CD4-positive, alpha-beta T cell (primary cell): Measurements from ENCODE around the gene ANKRD39. TPM values are rescaled to one million over a fixed set of nuclear protein-coding genes. Genes with fewer than 3 reads are reported as not detected.

Experiments used
- ATAC-seq: fragments of 200-7000 bp; cut with Tn5 transposase; one replicate; pipeline ENCODE4 v1.10.0; 2022; ENCODE audit warnings: mild to moderate bottlenecking; ENCODE audit not compliant: poor library complexity
- CTCF ChIA-PET: fragments of 350-600 bp; sonication (Branson Sonifier 250); formaldehyde crosslinking; loops from one replicate; lab custom pipeline; 2021; ENCODE audit warnings: antibody characterized with exemption, inconsistent platforms; lab: Charles Lee
- POLR2A ChIA-PET: fragments of 350-600 bp; sonication (Branson Sonifier 250); formaldehyde crosslinking; loops from one replicate; lab custom pipeline; 2021; ENCODE audit warnings: antibody characterized with exemption, inconsistent platforms; lab: Charles Lee
- DNase-seq, 14 experiments: peaks; one replicate each; pipeline ENCODE4 v3.0.0-alpha.2; 2013 to 2020; ENCODE audit warnings: mixed read lengths in 2 of 14
- H3K27ac ChIP-seq, 2 donors: one replicate each; pipeline versions ENCODE4 v1.5.1 to v1.7.0; 2013; ENCODE audit warnings: low read length in 2 of 2, low read depth in 1 of 2, mild to moderate bottlenecking in 1 of 2
- H3K27me3 ChIP-seq, 2 experiments: 1 replicate in 1 of 2; 2 replicates in 1 of 2; pipeline versions ENCODE4 v1.6.1 to v1.7.0; 2013; ENCODE audit warnings: low read length in 2 of 2, control low read depth in 1 of 2, mild to moderate bottlenecking in 1 of 2, moderate library complexity in 1 of 2; ENCODE audit not compliant: insufficient read depth in 2 of 2, control insufficient read depth in 1 of 2
- H3K36me3 ChIP-seq: one replicate; pipeline ENCODE4 v1.6.1; 2013; ENCODE audit warnings: low read length, control low read depth; ENCODE audit not compliant: insufficient read depth
- H3K4me1 ChIP-seq: one replicate; pipeline ENCODE4 v1.6.1; 2013; ENCODE audit warnings: low read length, control low read depth; ENCODE audit not compliant: insufficient read depth
- H3K4me3 ChIP-seq: one replicate; pipeline ENCODE4 v1.5.1; 2013; ENCODE audit warnings: mild to moderate bottlenecking, low read length, moderate library complexity
- H3K9me3 ChIP-seq, 2 experiments: 1 replicate in 1 of 2; 2 replicates in 1 of 2; pipeline versions ENCODE4 v1.6.1 to v1.7.0; 2013; ENCODE audit warnings: low read length in 2 of 2, mild to moderate bottlenecking in 2 of 2, control low read depth in 1 of 2, moderate library complexity in 1 of 2; ENCODE audit not compliant: control insufficient read depth in 1 of 2, insufficient read depth in 1 of 2
- H3K27ac Mint-ChIP-seq: one replicate; pipeline ENCODE4 v1.8.0; 2020; ENCODE audit warnings: mixed read lengths
- H3K27me3 Mint-ChIP-seq: one replicate; pipeline ENCODE4 v1.8.0; 2021; ENCODE audit warnings: mixed read lengths
- H3K36me3 Mint-ChIP-seq: one replicate; pipeline ENCODE4 v1.8.0; 2021; ENCODE audit warnings: low read depth, mixed read lengths
- H3K4me1 Mint-ChIP-seq: one replicate; pipeline ENCODE4 v1.8.0; 2021; ENCODE audit warnings: low read depth, mixed read lengths
- H3K4me3 Mint-ChIP-seq: one replicate; pipeline ENCODE4 v1.8.0; 2020; ENCODE audit warnings: mild to moderate bottlenecking, mixed read lengths
- H3K9me3 Mint-ChIP-seq: one replicate; pipeline ENCODE4 v1.8.0; 2020; ENCODE audit warnings: mixed read lengths
- CTCF ChIP-seq: fragments of 200-600 bp; IDR thresholded peaks from one replicate; pipeline ENCODE4 v1.8.0; 2022; ENCODE audit warnings: antibody characterized with exemption, mild to moderate bottlenecking
- intact Hi-C, 2 experiments: fragments of 100-400 bp; cut with DNase I in 1 of 2; cut with micrococcal nuclease in 1 of 2; formaldehyde crosslinking; loops; one replicate each; pipeline versions ENCODE4 v1.15.1 to v1.9.0; 2023 to 2025; cut with DNase I, micrococcal nuclease
- total RNA-seq, 174 experiments: library from RNA in 2 of 174; stranded (reverse) in 2 of 174; gene quantifications; one replicate each; pipeline ENCODE4 v1.2.3 and lab custom pipeline; 2021 to 2026

The ANKRD39 gene
- total RNA-seq, 2 experiments from 2014 or later: 17.2 to 18.3 TPM

DNA sequence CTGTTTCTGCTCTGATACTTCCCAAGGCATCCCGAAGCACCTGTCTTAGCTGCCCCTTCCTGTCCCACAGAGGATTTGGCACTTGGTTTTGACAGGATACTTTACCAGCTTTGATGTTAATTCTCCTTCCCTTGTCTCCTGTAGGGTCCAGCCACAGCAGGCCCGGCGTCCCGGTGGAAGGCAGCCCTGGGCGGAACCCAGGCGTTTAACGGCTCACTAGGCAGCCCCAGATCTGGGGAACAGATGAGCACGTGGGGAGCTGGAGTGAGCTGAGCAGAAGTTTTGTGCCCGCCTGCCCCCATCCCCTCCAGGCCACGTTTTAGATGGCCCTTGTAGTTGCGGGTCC lies 25.4 kb downstream of the ANKRD39 start:
- no peak overlapping the region for H3K27ac Mint-ChIP-seq
- no peak overlapping the region for H3K4me3 Mint-ChIP-seq

DNA sequence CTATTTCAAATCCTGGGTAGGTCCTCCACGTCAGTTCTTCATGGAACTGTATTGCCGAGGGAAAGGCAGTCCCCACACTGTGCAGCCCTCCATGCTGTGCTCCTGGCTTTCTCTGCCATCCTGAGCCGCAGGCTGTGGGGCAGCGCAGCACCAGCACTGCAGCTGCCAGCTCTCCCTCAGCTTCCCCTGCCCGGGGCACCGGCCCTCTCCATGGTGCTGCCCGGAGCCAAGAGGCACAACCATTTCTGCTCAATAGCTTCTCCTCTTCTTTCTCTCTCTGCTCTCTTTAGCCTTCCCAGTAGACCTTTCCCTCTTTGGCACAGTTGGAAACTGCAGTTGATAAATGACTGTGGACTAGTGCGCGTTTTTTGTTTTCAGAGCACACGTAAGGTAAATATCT lies 26.1 kb downstream of the ANKRD39 start:
- no peaks in the 10 kb centered on the region for H3K9me3 ChIP-seq
- H3K4me1 ChIP-seq: no peaks in the 10 kb centered on the region
- CTCF ChIA-PET: no interaction called here
- TF ChIP-seq CTCF: no peak
- H3K36me3 ChIP-seq: peaks cover 73% of the 10 kb centered on the region
- Mint-ChIP-seq H3K27ac (no peak overlapping the region), H3K36me3 (peaks cover 81% of the 10 kb centered on the region), H3K4me3 (no peak overlapping the region), H3K9me3 (no peaks in the 10 kb centered on the region), H3K27me3 (no peaks in the 10 kb centered on the region), H3K4me1 (no peaks in the 10 kb centered on the region)
- no peak overlapping the region for H3K27ac ChIP-seq
- POLR2A ChIA-PET: no interaction called here
- DNase-seq (no peak), ATAC-seq (no peak)
- no peaks in the 10 kb centered on the region for H3K27me3 ChIP-seq
- intact Hi-C loops: no loop called here
- no peak overlapping the region for H3K4me3 ChIP-seq

More for the DNA sequence above, 25.4 kb downstream of the ANKRD39 start:
- H3K36me3 Mint-ChIP-seq: peaks cover 86% of the 10 kb centered on the region
- Histone ChIP-seq H3K4me3 (no peak overlapping the region), H3K36me3 (peaks cover 69% of the 10 kb centered on the region), H3K27ac (no peak overlapping the region), H3K27me3 (no peaks in the 10 kb centered on the region), H3K4me1 (no peaks in the 10 kb centered on the region), H3K9me3 (no peaks in the 10 kb centered on the region)
- H3K4me1 Mint-ChIP-seq: no peaks in the 10 kb centered on the region
- intact Hi-C loops: no loop called here
- ATAC-seq (no peak), DNase-seq (no peak)
- ChIA-PET POLR2A (no interaction called here), CTCF (interaction anchor here (0.6 kb wide), 1 partner anchor 26 kb away, joined by 7 read pairs; no protein-coding TSS in a partner anchor)
- no peaks in the 10 kb centered on the region for H3K27me3 Mint-ChIP-seq
- no peak for TF ChIP-seq CTCF
- no peaks in the 10 kb centered on the region for H3K9me3 Mint-ChIP-seq

GRCh38 chr2:96830044-96830562 lies 27.7 kb downstream of the ANKRD39 start:
- POLR2A ChIA-PET: no interaction called here
- no peak overlapping the region for H3K4me3 Mint-ChIP-seq
- no peaks in the 10 kb centered on the region for H3K4me1 ChIP-seq
- H3K27me3 Mint-ChIP-seq: no peaks in the 10 kb centered on the region
- CTCF ChIA-PET: no interaction called here
- peak overlapping the region; percentile 54 for H3K27ac Mint-ChIP-seq
- H3K36me3 ChIP-seq: peaks cover 89% of the 10 kb centered on the region
- H3K4me1 Mint-ChIP-seq: no peaks in the 10 kb centered on the region
- DNase-seq (no peak), ATAC-seq (no peak)
- H3K9me3 Mint-ChIP-seq: no peaks in the 10 kb centered on the region
- H3K27ac ChIP-seq: peak overlapping the region in 1 of 2 donors; percentile 21
- H3K36me3 Mint-ChIP-seq: peaks cover 86% of the 10 kb centered on the region
- intact Hi-C loops: no loop called here
- no peaks in the 10 kb centered on the region for H3K9me3 ChIP-seq
- H3K4me3 ChIP-seq: no peak overlapping the region
- no peaks in the 10 kb centered on the region for H3K27me3 ChIP-seq
- no peak for TF ChIP-seq CTCF
